ENCODE data around the gene CADM4.

The CADM4 gene

GRCh38 chr19:43675269-43675879 is 35.7 kb upstream of the CADM4 start:
- peak overlapping the region; percentile 10 for H3K9ac ChIP-seq (ENCODE audit: low read length)
- H3K27me3 ChIP-seq (replicated peaks; ENCODE audit: control insufficient read depth, insufficient read depth, low read length), result no peaks in the 10 kb centered on the region
- H3K36me3 ChIP-seq (ENCODE audit: control insufficient read depth, insufficient read depth, low read length, severe bottlenecking), result no peaks in the 10 kb centered on the region
- DNase-seq (ENCODE audit: low read depth), result peak; percentile 17
- H3K9me3 ChIP-seq (ENCODE audit: control insufficient read depth, low read length), result no peaks in the 10 kb centered on the region
- no peak overlapping the region for H3K4me3 ChIP-seq (ENCODE audit: low read length)
- peaks cover 28% of the 10 kb centered on the region for H3K4me1 ChIP-seq (ENCODE audit: control insufficient read depth, insufficient read depth, low read length)

- peaks cover 34% of the 10 kb centered on the region for H3K4me1 ChIP-seq (ENCODE audit: control insufficient read depth, insufficient read depth, low read length)
- H3K4me3 ChIP-seq (ENCODE audit: low read length), result no peak overlapping the region
- no peaks in the 10 kb centered on the region for H3K27me3 ChIP-seq (replicated peaks; ENCODE audit: control insufficient read depth, insufficient read depth, low read length)
- no peaks in the 10 kb centered on the region for H3K36me3 ChIP-seq (ENCODE audit: control insufficient read depth, insufficient read depth, low read length, severe bottlenecking)
- H3K9me3 ChIP-seq (ENCODE audit: control insufficient read depth, low read length), result no peaks in the 10 kb centered on the region
- no peak overlapping the region for H3K9ac ChIP-seq (ENCODE audit: low read length)
- peak; percentile 16 for DNase-seq (ENCODE audit: low read depth)
These were observed 34.9 kb upstream of the CADM4 start for GRCh38 chr19:43674596-43674995.

- no peaks in the 10 kb centered on the region for H3K36me3 ChIP-seq (ENCODE audit: control insufficient read depth, insufficient read depth, low read length, severe bottlenecking)
- DNase-seq (ENCODE audit: low read depth), result no peak
- H3K27me3 ChIP-seq (replicated peaks; ENCODE audit: control insufficient read depth, insufficient read depth, low read length), result no peaks in the 10 kb centered on the region
- H3K9ac ChIP-seq (ENCODE audit: low read length), result no peak overlapping the region
- no peak overlapping the region for H3K4me3 ChIP-seq (ENCODE audit: low read length)
- peaks cover 34% of the 10 kb centered on the region for H3K4me1 ChIP-seq (ENCODE audit: control insufficient read depth, insufficient read depth, low read length)
- H3K9me3 ChIP-seq (ENCODE audit: control insufficient read depth, low read length), result no peaks in the 10 kb centered on the region
These were observed 34.5 kb upstream of the CADM4 start for GRCh38 chr19:43674183-43674582.

- Histone ChIP-seq H3K9me3 (ENCODE audit: control insufficient read depth, low read length) (no peaks in the 10 kb centered on the region), H3K36me3 (ENCODE audit: control insufficient read depth, insufficient read depth, low read length, severe bottlenecking) (no peaks in the 10 kb centered on the region), H3K27me3 (replicated peaks; ENCODE audit: control insufficient read depth, insufficient read depth, low read length) (no peaks in the 10 kb centered on the region), H3K4me1 (ENCODE audit: control insufficient read depth, insufficient read depth, low read length) (peaks cover 34% of the 10 kb centered on the region), H3K9ac (ENCODE audit: low read length) (no peak overlapping the region), H3K4me3 (ENCODE audit: low read length) (no peak overlapping the region)
- no peak for DNase-seq (ENCODE audit: low read depth)
These were observed 34.0 kb upstream of the CADM4 start for GRCh38 chr19:43673637-43674036.

GRCh38 chr19:43672061-43672679 is 32.5 kb upstream of the CADM4 start:
- no peak for DNase-seq (ENCODE audit: low read depth)
- no peak overlapping the region for H3K9ac ChIP-seq (ENCODE audit: low read length)
- peaks cover 5% of the 10 kb centered on the region for H3K36me3 ChIP-seq (ENCODE audit: control insufficient read depth, insufficient read depth, low read length, severe bottlenecking)
- no peaks in the 10 kb centered on the region for H3K9me3 ChIP-seq (ENCODE audit: control insufficient read depth, low read length)
- no peaks in the 10 kb centered on the region for H3K27me3 ChIP-seq (replicated peaks; ENCODE audit: control insufficient read depth, insufficient read depth, low read length)
- H3K4me3 ChIP-seq (ENCODE audit: low read length), result no peak overlapping the region
- H3K4me1 ChIP-seq (ENCODE audit: control insufficient read depth, insufficient read depth, low read length), result peaks cover 39% of the 10 kb centered on the region

GRCh38 chr19:43668406-43669109 is 28.9 kb upstream of the CADM4 start:
- no peaks in the 10 kb centered on the region for H3K9me3 ChIP-seq (ENCODE audit: control insufficient read depth, low read length)
- DNase-seq (ENCODE audit: low read depth), result peak; percentile 100
- H3K27me3 ChIP-seq (replicated peaks; ENCODE audit: control insufficient read depth, insufficient read depth, low read length), result no peaks in the 10 kb centered on the region
- peaks cover 36% of the 10 kb centered on the region for H3K36me3 ChIP-seq (ENCODE audit: control insufficient read depth, insufficient read depth, low read length, severe bottlenecking)
- H3K4me3 ChIP-seq (ENCODE audit: low read length), result peak overlapping the region; percentile 93
- peaks cover 24% of the 10 kb centered on the region for H3K4me1 ChIP-seq (ENCODE audit: control insufficient read depth, insufficient read depth, low read length)
- peak overlapping the region; percentile 95 for H3K9ac ChIP-seq (ENCODE audit: low read length)

- no peaks in the 10 kb centered on the region for H3K9me3 ChIP-seq (ENCODE audit: control insufficient read depth, low read length)
- DNase-seq (ENCODE audit: low read depth), result no peak
- peak overlapping the region; percentile 74 for H3K4me3 ChIP-seq (ENCODE audit: low read length)
- H3K36me3 ChIP-seq (ENCODE audit: control insufficient read depth, insufficient read depth, low read length, severe bottlenecking), result peaks cover 42% of the 10 kb centered on the region
- H3K9ac ChIP-seq (ENCODE audit: low read length), result peak overlapping the region; percentile 67
- peaks cover 24% of the 10 kb centered on the region for H3K4me1 ChIP-seq (ENCODE audit: control insufficient read depth, insufficient read depth, low read length)
- H3K27me3 ChIP-seq (replicated peaks; ENCODE audit: control insufficient read depth, insufficient read depth, low read length), result no peaks in the 10 kb centered on the region
These were observed 28.3 kb upstream of the CADM4 start for GRCh38 chr19:43667876-43668405.

GRCh38 chr19:43667126-43667875 is 27.7 kb upstream of the CADM4 start:
- H3K27me3 ChIP-seq (replicated peaks; ENCODE audit: control insufficient read depth, insufficient read depth, low read length), result no peaks in the 10 kb centered on the region
- peaks cover 22% of the 10 kb centered on the region for H3K4me1 ChIP-seq (ENCODE audit: control insufficient read depth, insufficient read depth, low read length)
- peak overlapping the region; percentile 67 for H3K9ac ChIP-seq (ENCODE audit: low read length)
- DNase-seq (ENCODE audit: low read depth), result no peak
- H3K4me3 ChIP-seq (ENCODE audit: low read length), result peak overlapping the region; percentile 74
- H3K9me3 ChIP-seq (ENCODE audit: control insufficient read depth, low read length), result no peaks in the 10 kb centered on the region
- H3K36me3 ChIP-seq (ENCODE audit: control insufficient read depth, insufficient read depth, low read length, severe bottlenecking), result peaks cover 47% of the 10 kb centered on the region

GRCh38 chr19:43664018-43664417 is 24.4 kb upstream of the CADM4 start:
- Histone ChIP-seq H3K4me3 (ENCODE audit: low read length) (no peak overlapping the region), H3K9ac (ENCODE audit: low read length) (no peak overlapping the region), H3K4me1 (ENCODE audit: control insufficient read depth, insufficient read depth, low read length) (peaks cover 6% of the 10 kb centered on the region), H3K27me3 (replicated peaks; ENCODE audit: control insufficient read depth, insufficient read depth, low read length) (no peaks in the 10 kb centered on the region), H3K9me3 (ENCODE audit: control insufficient read depth, low read length) (no peaks in the 10 kb centered on the region), H3K36me3 (ENCODE audit: control insufficient read depth, insufficient read depth, low read length, severe bottlenecking) (peaks cover 61% of the 10 kb centered on the region)
- no peak for DNase-seq (ENCODE audit: low read depth)

- no peak overlapping the region for H3K4me3 ChIP-seq (ENCODE audit: low read length)
- peak; percentile 35 for DNase-seq (ENCODE audit: low read depth)
- H3K27me3 ChIP-seq (replicated peaks; ENCODE audit: control insufficient read depth, insufficient read depth, low read length), result no peaks in the 10 kb centered on the region
- H3K9ac ChIP-seq (ENCODE audit: low read length), result no peak overlapping the region
- H3K36me3 ChIP-seq (ENCODE audit: control insufficient read depth, insufficient read depth, low read length, severe bottlenecking), result peaks cover 69% of the 10 kb centered on the region
- H3K4me1 ChIP-seq (ENCODE audit: control insufficient read depth, insufficient read depth, low read length), result peaks cover 2% of the 10 kb centered on the region
- no peaks in the 10 kb centered on the region for H3K9me3 ChIP-seq (ENCODE audit: control insufficient read depth, low read length)
These were observed 22.8 kb upstream of the CADM4 start for GRCh38 chr19:43662487-43662886.

- Histone ChIP-seq H3K9me3 (ENCODE audit: control insufficient read depth, low read length) (no peaks in the 10 kb centered on the region), H3K27me3 (replicated peaks; ENCODE audit: control insufficient read depth, insufficient read depth, low read length) (no peaks in the 10 kb centered on the region), H3K4me3 (ENCODE audit: low read length) (no peak overlapping the region), H3K36me3 (ENCODE audit: control insufficient read depth, insufficient read depth, low read length, severe bottlenecking) (peaks cover 64% of the 10 kb centered on the region), H3K9ac (ENCODE audit: low read length) (no peak overlapping the region), H3K4me1 (ENCODE audit: control insufficient read depth, insufficient read depth, low read length) (no peaks in the 10 kb centered on the region)
- no peak for DNase-seq (ENCODE audit: low read depth)
These were observed 21.3 kb upstream of the CADM4 start for GRCh38 chr19:43660971-43661360.

All from adipocyte (in vitro differentiated cells).